ENCODE data around the gene HTR3E.
A peak's percentile ranks its signal among the peaks of the same experiment; 100 is the strongest.
"Not testable (repeated sequence)": the region's sequence is repeated elsewhere in the genome, so short reads cannot be mapped to it uniquely, and the experiment has no call there.

Gene HTR3E

GRCh38 chr3:184149770-184150169, 52.9 kb downstream of the HTR3E start:
- TF ChIP-seq, protein P1, sequence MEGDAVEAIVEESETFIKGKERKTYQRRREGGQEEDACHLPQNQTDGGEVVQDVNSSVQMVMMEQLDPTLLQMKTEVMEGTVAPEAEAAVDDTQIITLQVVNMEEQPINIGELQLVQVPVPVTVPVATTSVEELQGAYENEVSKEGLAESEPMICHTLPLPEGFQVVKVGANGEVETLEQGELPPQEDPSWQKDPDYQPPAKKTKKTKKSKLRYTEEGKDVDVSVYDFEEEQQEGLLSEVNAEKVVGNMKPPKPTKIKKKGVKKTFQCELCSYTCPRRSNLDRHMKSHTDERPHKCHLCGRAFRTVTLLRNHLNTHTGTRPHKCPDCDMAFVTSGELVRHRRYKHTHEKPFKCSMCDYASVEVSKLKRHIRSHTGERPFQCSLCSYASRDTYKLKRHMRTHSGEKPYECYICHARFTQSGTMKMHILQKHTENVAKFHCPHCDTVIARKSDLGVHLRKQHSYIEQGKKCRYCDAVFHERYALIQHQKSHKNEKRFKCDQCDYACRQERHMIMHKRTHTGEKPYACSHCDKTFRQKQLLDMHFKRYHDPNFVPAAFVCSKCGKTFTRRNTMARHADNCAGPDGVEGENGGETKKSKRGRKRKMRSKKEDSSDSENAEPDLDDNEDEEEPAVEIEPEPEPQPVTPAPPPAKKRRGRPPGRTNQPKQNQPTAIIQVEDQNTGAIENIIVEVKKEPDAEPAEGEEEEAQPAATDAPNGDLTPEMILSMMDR (conservative IDR thresholded peaks at IDR 0.05; ENCODE audit: low read depth, low read length): peak; percentile 43
- not testable (repeated sequence) for H3K4me3 ChIP-seq (ENCODE audit: low read length); DNase-seq (ENCODE audit: low read depth)

GRCh38 chr3:184154885-184155643, 58.2 kb downstream of the HTR3E start, which contains the start of gene DVL3:
Gene DVL3 (plus strand): TSS chr3:184155377. CDS start chr3:184155636, 259 bp downstream.
- DNase-seq (ENCODE audit: low read depth): no peak
- TF ChIP-seq, protein P1 (conservative IDR thresholded peaks at IDR 0.05; ENCODE audit: low read depth, low read length): no peak

GRCh38 chr3:184155644-184156521, 59.0 kb downstream of the HTR3E start:
- TF ChIP-seq, protein P1 (conservative IDR thresholded peaks at IDR 0.05; ENCODE audit: low read depth, low read length): no peak
- DNase-seq (ENCODE audit: low read depth): no peak
- peak overlapping the region; percentile 99 for H3K4me3 ChIP-seq (ENCODE audit: low read length)

More at GRCh38 chr3:184154885-184155643, 58.2 kb downstream of the HTR3E start, which contains the start of gene DVL3:
- peak within 1 kb of the TSS; percentile 99 for H3K4me3 ChIP-seq (ENCODE audit: low read length)

- no peak for DNase-seq (ENCODE audit: low read depth)
- H3K4me3 ChIP-seq (ENCODE audit: low read length): peak overlapping the region; percentile 99
- TF ChIP-seq, protein P1 (conservative IDR thresholded peaks at IDR 0.05; ENCODE audit: low read depth, low read length): no peak
These were observed 59.7 kb downstream of the HTR3E start for GRCh38 chr3:184156522-184156955.
